Progenitor cell of endocrine pancreas (in vitro differentiated cells): ENCODE measurements around the gene DOCK8. TPM values are rescaled to one million over a fixed set of nuclear protein-coding genes. Genes with fewer than 3 reads are reported as not detected.

ENCODE experiments used
- DNase-seq: peaks from one replicate; pipeline ENCODE4 v3.0.0; 2021; ENCODE audit warnings: low spot score; ENCODE audit not compliant: unreplicated experiment
- H3K27ac Mint-ChIP-seq: 2 replicates; pipeline ENCODE4 v1.8.0; 2021; ENCODE audit warnings: mild to moderate bottlenecking, moderate library complexity, mixed read lengths
- H3K27me3 Mint-ChIP-seq: 2 replicates; pipeline ENCODE4 v1.8.0; 2021; ENCODE audit warnings: mixed read lengths
- H3K36me3 Mint-ChIP-seq: 2 replicates; pipeline ENCODE4 v1.8.0; 2022; ENCODE audit warnings: mixed read lengths; ENCODE audit not compliant: insufficient read depth
- H3K4me1 Mint-ChIP-seq: 2 replicates; pipeline ENCODE4 v1.8.0; 2021; ENCODE audit warnings: low read depth, mixed read lengths
- H3K4me3 Mint-ChIP-seq: 2 replicates; pipeline ENCODE4 v1.8.0; 2021; ENCODE audit warnings: low read depth, mild to moderate bottlenecking, moderate library complexity, mixed read lengths
- H3K9me3 Mint-ChIP-seq: 2 replicates; pipeline ENCODE4 v1.8.0; 2021; ENCODE audit warnings: low read depth, mixed read lengths
- CTCF ChIP-seq: fragments of 200-600 bp; sonication (generic); IDR thresholded peaks from one replicate; pipeline ENCODE4 v1.5.0; 2021; ENCODE audit warnings: antibody characterized with exemption, mild to moderate bottlenecking; ENCODE audit not compliant: unreplicated experiment
- total RNA-seq: library from RNA; stranded (reverse); gene quantifications from 2 replicates; pipeline ENCODE4 v1.2.1, GENCODE V29; 2021

Gene DOCK8
- total RNA-seq, 1 donor from 2014 or later, result 8.3 TPM

- Mint-ChIP-seq H3K27me3 (no peaks in the 10 kb centered on the region), H3K4me1 (no peaks in the 10 kb centered on the region), H3K9me3 (no peaks in the 10 kb centered on the region), H3K4me3 (no peak overlapping the region), H3K36me3 (no peaks in the 10 kb centered on the region), H3K27ac (no peak overlapping the region)
- TF ChIP-seq CTCF, result no peak
- DNase-seq, result no peak
These were observed 35.4 kb downstream of the DOCK8 start for GRCh38 chr9:250039-250438.

- Mint-ChIP-seq H3K9me3 (no peaks in the 10 kb centered on the region), H3K27me3 (no peaks in the 10 kb centered on the region), H3K36me3 (no peaks in the 10 kb centered on the region), H3K4me3 (no peak overlapping the region), H3K4me1 (no peaks in the 10 kb centered on the region), H3K27ac (no peak overlapping the region)
- TF ChIP-seq CTCF, result no peak
- no peak for DNase-seq
These were observed 36.0 kb downstream of the DOCK8 start for GRCh38 chr9:250625-251024.

- H3K9me3 Mint-ChIP-seq, result no peaks in the 10 kb centered on the region
- no peaks in the 10 kb centered on the region for H3K36me3 Mint-ChIP-seq
- no peak overlapping the region for H3K27ac Mint-ChIP-seq
- no peaks in the 10 kb centered on the region for H3K4me1 Mint-ChIP-seq
- no peak for DNase-seq
- TF ChIP-seq CTCF, result no peak
- no peak overlapping the region for H3K4me3 Mint-ChIP-seq
- no peaks in the 10 kb centered on the region for H3K27me3 Mint-ChIP-seq
These were observed 36.7 kb downstream of the DOCK8 start for GRCh38 chr9:251398-251797.

- no peak for DNase-seq
- no peaks in the 10 kb centered on the region for H3K36me3 Mint-ChIP-seq
- H3K27me3 Mint-ChIP-seq, result no peaks in the 10 kb centered on the region
- no peak overlapping the region for H3K27ac Mint-ChIP-seq
- TF ChIP-seq CTCF, result no peak
- no peaks in the 10 kb centered on the region for H3K9me3 Mint-ChIP-seq
- no peaks in the 10 kb centered on the region for H3K4me1 Mint-ChIP-seq
- no peak overlapping the region for H3K4me3 Mint-ChIP-seq
These were observed 38.9 kb downstream of the DOCK8 start for GRCh38 chr9:253539-253938.

- Mint-ChIP-seq H3K27ac (no peak overlapping the region), H3K4me3 (no peak overlapping the region), H3K4me1 (no peaks in the 10 kb centered on the region), H3K9me3 (no peaks in the 10 kb centered on the region), H3K36me3 (no peaks in the 10 kb centered on the region), H3K27me3 (no peaks in the 10 kb centered on the region)
- TF ChIP-seq CTCF, result no peak
- no peak for DNase-seq
These were observed 39.9 kb downstream of the DOCK8 start for GRCh38 chr9:254516-254915.

GRCh38 chr9:257957-258356 lies 43.3 kb downstream of the DOCK8 start:
- Mint-ChIP-seq H3K36me3 (no peaks in the 10 kb centered on the region), H3K4me1 (peaks cover 5% of the 10 kb centered on the region), H3K27me3 (no peaks in the 10 kb centered on the region), H3K9me3 (no peaks in the 10 kb centered on the region), H3K27ac (no peak overlapping the region), H3K4me3 (no peak overlapping the region)
- TF ChIP-seq CTCF, result no peak
- no peak for DNase-seq
